Fibroblast of the aortic adventitia (primary cell): ENCODE results near the gene AQP3. TPM values are rescaled to one million over a fixed set of nuclear protein-coding genes. Genes with fewer than 3 reads are reported as not detected.
A peak's percentile ranks its signal among the peaks of the same experiment; 100 is the strongest.

Source experiments
- DNase-seq: peaks from one replicate; pipeline ENCODE4 v3.0.0-alpha.2; 2010; ENCODE audit warnings: low read depth
- H3K4me3 ChIP-seq: 2 replicates; pipeline ENCODE4 v1.5.1; 2011; ENCODE audit warnings: low read depth, mild to moderate bottlenecking, control low read depth, low read length, moderate library complexity
- CTCF ChIP-seq: IDR thresholded peaks from 2 replicates; pipeline ENCODE4 v1.5.1; 2011; ENCODE audit warnings: mild to moderate bottlenecking, low read length, control low read depth, inconsistent platforms; ENCODE audit not compliant: insufficient read depth
- total RNA-seq: library from RNA; depleted of rRNA; stranded (reverse); fragments of >200 nt; gene quantifications from 2 replicates; pipeline ENCODE4 v1.2.3, GENCODE V29; 2012; ENCODE audit warnings: low replicate concordance

AQP3 gene
- total RNA-seq, 1 donor, result 0.54 TPM

GRCh38 chr9:33473643-33474352, 26.4 kb upstream of the AQP3 start, which contains the start of gene NOL6:
Gene NOL6 (minus strand): TSS chr9:33473924. CDS start chr9:33473842, 82 bp downstream.
- peak within 1 kb of the TSS; percentile 99 for H3K4me3 ChIP-seq
- DNase-seq, result peak; percentile 99
- TF ChIP-seq CTCF, result no peak

- DNase-seq, result no peak
- H3K4me3 ChIP-seq, result peak overlapping the region; percentile 99
- no peak for TF ChIP-seq CTCF
These were observed 25.7 kb upstream of the AQP3 start for GRCh38 chr9:33472881-33473615.

- peak overlapping the region; percentile 99 for H3K4me3 ChIP-seq
- no peak for TF ChIP-seq CTCF
These were observed 24.9 kb upstream of the AQP3 start for GRCh38 chr9:33472171-33472880.

GRCh38 chr9:33471361-33471760, 24.0 kb upstream of the AQP3 start:
- H3K4me3 ChIP-seq, result no peak overlapping the region
- no peak for DNase-seq
- TF ChIP-seq CTCF, result no peak

More at GRCh38 chr9:33472171-33472880, 24.9 kb upstream of the AQP3 start:
- DNase-seq, result no peak

- H3K4me3 ChIP-seq, result no peak overlapping the region
- DNase-seq, result no peak
- no peak for TF ChIP-seq CTCF
These were observed 22.5 kb upstream of the AQP3 start for GRCh38 chr9:33469891-33470290.

GRCh38 chr9:33468797-33469621, 21.6 kb upstream of the AQP3 start:
- DNase-seq, result no peak
- H3K4me3 ChIP-seq, result no peak overlapping the region
- no peak for TF ChIP-seq CTCF
